GM19099 (cell line): ENCODE results near the gene PLXNA4.

ENCODE experiments used
- POLR2A ChIP-seq: IDR thresholded peaks from 3 replicates; pipeline ENCODE4 v1.6.1; 2011; ENCODE audit warnings: low read depth; ENCODE audit not compliant: insufficient read length; ENCODE audit errors: extremely low read depth

Gene PLXNA4

GRCh38 chr7:132239422-132239994 is 336.8 kb downstream of the PLXNA4 start:
- TF ChIP-seq POLR2A: no peak

GRCh38 chr7:132234711-132235110 is 341.6 kb downstream of the PLXNA4 start:
- no peak for TF ChIP-seq POLR2A

- no peak for TF ChIP-seq POLR2A
These were observed 343.9 kb downstream of the PLXNA4 start for GRCh38 chr7:132232406-132232805.

GRCh38 chr7:132230462-132230861 is 345.8 kb downstream of the PLXNA4 start:
- TF ChIP-seq POLR2A: no peak

- TF ChIP-seq POLR2A: no peak
These were observed 348.0 kb downstream of the PLXNA4 start for GRCh38 chr7:132228240-132228639.

DNA sequence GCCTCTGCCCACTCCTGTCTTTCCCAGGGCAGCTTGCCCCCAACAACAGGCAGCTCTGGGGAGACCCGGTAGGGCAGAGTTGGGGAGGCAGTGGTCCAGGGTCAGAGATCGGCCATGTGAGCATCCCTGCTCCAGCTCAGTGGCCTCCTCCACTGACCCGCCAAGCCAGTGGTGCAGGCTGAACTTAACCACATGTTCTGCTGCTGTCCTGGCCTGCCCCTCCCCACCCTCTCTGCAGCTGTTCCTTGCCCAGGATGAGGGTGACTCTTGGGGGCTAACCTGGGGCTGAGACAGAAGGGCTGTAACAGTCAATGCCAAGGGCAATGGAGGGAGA is 349.3 kb downstream of the PLXNA4 start:
- no peak for TF ChIP-seq POLR2A

GRCh38 chr7:132226046-132226956 is 350.0 kb downstream of the PLXNA4 start:
- TF ChIP-seq POLR2A: no peak

- TF ChIP-seq POLR2A: no peak
These were observed 350.8 kb downstream of the PLXNA4 start for GRCh38 chr7:132225216-132226030.

- TF ChIP-seq POLR2A: no peak
These were observed 354.9 kb downstream of the PLXNA4 start for GRCh38 chr7:132221356-132221755.

- TF ChIP-seq POLR2A: no peak
These were observed 356.2 kb downstream of the PLXNA4 start for GRCh38 chr7:132220060-132220459.

- TF ChIP-seq POLR2A: no peak
These were observed 357.4 kb downstream of the PLXNA4 start for GRCh38 chr7:132218876-132219275.

DNA sequence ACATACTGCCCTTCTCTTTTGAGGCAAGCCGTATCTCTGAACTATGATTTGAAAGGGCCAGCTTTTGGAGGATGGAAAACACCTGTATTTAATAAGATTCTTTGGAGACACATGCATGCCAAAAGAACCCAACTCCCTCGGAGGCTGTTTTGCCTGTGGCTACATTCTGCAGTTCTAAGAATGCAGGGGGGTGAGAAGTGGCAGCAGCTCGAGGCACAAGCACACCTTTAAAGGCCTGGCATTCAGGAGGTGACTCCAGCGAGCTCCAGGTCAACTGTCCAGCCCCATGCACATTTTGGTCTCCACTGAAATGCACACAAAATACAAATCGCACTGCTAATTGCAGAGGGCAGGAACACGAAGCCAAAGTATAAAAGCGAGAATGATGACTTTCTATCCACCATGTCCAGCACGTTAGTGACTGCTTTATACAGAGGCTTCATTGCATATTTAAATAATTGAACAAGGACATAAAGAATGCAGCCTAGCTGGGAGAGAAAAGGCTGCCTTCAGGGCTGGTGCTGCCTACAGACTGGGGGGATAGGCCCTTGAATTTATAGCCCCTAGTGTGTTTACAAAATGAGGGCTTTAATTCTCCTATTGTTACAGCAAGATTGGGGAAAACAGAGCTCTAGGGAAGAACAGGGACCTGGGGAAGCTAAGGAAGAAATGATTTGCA is 359.3 kb downstream of the PLXNA4 start:
- TF ChIP-seq POLR2A: no peak

DNA sequence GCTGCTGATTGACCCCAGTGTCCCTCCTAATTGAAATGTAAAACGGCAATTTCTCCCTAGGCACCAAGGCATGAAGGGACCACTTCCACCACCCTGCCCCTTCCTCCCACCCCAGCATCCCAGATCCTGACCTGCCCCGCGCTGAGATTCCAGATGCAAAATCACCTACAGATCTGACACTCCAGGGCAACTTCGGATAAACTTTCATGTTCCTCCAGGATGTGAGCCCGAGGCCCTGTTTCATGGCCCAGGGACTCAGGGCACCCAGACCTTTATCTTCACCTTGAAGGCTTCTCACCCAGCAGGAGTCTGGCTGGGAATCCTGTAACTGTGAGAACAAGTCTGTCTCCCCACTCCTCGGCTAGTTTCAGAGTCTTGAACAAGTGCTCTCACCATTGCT is 361.8 kb downstream of the PLXNA4 start:
- TF ChIP-seq POLR2A: no peak

DNA sequence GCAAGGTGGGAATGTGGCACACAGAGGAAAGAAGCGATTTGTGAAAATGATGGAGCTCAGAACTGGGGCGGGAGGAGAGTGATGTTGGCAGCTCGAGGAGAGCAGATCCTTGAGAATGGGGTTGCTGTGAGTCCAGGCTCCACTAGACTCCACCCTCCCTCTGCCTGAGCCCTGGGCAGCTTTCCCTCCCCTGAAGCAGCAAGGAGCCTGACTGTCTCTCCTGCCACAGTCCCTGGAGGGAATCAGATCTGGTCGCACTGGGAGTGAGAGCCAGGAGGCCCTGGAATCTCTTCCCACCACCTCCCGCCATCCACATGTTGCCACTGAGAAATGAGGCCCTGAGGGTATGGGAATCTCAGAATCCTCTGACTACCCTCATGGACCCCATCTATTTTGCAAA is 362.7 kb downstream of the PLXNA4 start:
- no peak for TF ChIP-seq POLR2A

DNA sequence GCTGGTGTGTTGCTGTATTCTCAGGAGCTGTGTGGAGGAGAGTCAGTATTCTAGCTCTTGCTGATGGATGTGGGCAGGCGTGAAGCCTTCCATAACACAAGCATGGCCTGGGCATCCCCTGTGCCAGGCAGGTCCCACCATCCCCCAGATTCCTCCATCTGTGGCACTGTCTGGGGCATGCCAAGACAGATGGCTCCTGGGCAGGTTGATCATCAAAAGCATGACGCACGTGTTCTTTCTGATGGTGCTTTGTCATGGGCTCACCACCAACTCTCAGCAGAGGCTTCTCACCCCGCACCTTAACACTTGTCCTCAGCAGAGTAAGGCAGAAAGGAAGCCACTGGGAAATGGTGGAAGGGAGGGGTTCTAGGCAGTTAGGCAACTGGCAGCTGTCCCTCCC is 364.3 kb downstream of the PLXNA4 start:
- TF ChIP-seq POLR2A: no peak

GRCh38 chr7:132210821-132211220 is 365.4 kb downstream of the PLXNA4 start:
- no peak for TF ChIP-seq POLR2A

GRCh38 chr7:132207782-132208181 is 368.5 kb downstream of the PLXNA4 start:
- no peak for TF ChIP-seq POLR2A
